Middle frontal gyrus (tissue), 1 donor: ENCODE data around the gene MYH9.
"Not testable (repeated sequence)": the region's sequence is repeated elsewhere in the genome, so short reads cannot be mapped to it uniquely, and the experiment has no call there.

ENCODE experiments used
- DNase-seq: peaks from one replicate; pipeline ENCODE4 v3.0.0-alpha.2; 2015; ENCODE audit warnings: low spot score; ENCODE audit errors: extremely low spot score

Gene MYH9

GRCh38 chr22:36387959-36388726 lies at the start of gene MYH9:
Gene MYH9, minus strand, starts transcription at chr22:36387967. Its CDS starts 38,731 bp downstream, at chr22:36349236.
- DNase-seq = peak; percentile 98

GRCh38 chr22:36435516-36436415 lies 48.0 kb upstream of the MYH9 start:
- no peak for DNase-seq

- DNase-seq = no peak
Measured at GRCh38 chr22:36433318-36434231, 45.8 kb upstream of the MYH9 start.

- no peak for DNase-seq
Measured at GRCh38 chr22:36432592-36433317, 45.0 kb upstream of the MYH9 start.

- DNase-seq = no peak
Measured at GRCh38 chr22:36431977-36432376, 44.2 kb upstream of the MYH9 start.

- DNase-seq = no peak
Measured at GRCh38 chr22:36430863-36431262, 43.1 kb upstream of the MYH9 start.

- DNase-seq = not testable (repeated sequence)
Measured at GRCh38 chr22:36427952-36428351, 40.2 kb upstream of the MYH9 start.

- DNase-seq = no peak
Measured at GRCh38 chr22:36425977-36426523, 38.3 kb upstream of the MYH9 start.

- DNase-seq = no peak
Measured at GRCh38 chr22:36424901-36425579, 37.3 kb upstream of the MYH9 start.

- not testable (repeated sequence) for DNase-seq
Measured at GRCh38 chr22:36424466-36424865, 36.7 kb upstream of the MYH9 start.

GRCh38 chr22:36423461-36424404 lies 36.0 kb upstream of the MYH9 start:
- no peak for DNase-seq

- no peak for DNase-seq
Measured at GRCh38 chr22:36422287-36423014, 34.7 kb upstream of the MYH9 start.

- no peak for DNase-seq
Measured at GRCh38 chr22:36419912-36420882, 32.4 kb upstream of the MYH9 start.

GRCh38 chr22:36419177-36419911 lies 31.6 kb upstream of the MYH9 start:
- DNase-seq = no peak

GRCh38 chr22:36417281-36417686 lies 29.5 kb upstream of the MYH9 start:
- no peak for DNase-seq
